GM21360 (cell line): Measurements from ENCODE around the gene BHMT.

Source experiments
- ATAC-seq: cut with Tn5 transposase; IDR thresholded peaks from one replicate; pipeline ENCODE4 v1.9.1; 2021; ENCODE audit warnings: mild to moderate bottlenecking, moderate library complexity; ENCODE audit not compliant: unreplicated experiment

Gene BHMT

GRCh38 chr5:79111387-79111959 is at the start of gene BHMT:
TSS of gene BHMT (plus strand) at chr5:79111809. CDS start at chr5:79111886, 77 bp downstream.
- ATAC-seq: no peak

DNA sequence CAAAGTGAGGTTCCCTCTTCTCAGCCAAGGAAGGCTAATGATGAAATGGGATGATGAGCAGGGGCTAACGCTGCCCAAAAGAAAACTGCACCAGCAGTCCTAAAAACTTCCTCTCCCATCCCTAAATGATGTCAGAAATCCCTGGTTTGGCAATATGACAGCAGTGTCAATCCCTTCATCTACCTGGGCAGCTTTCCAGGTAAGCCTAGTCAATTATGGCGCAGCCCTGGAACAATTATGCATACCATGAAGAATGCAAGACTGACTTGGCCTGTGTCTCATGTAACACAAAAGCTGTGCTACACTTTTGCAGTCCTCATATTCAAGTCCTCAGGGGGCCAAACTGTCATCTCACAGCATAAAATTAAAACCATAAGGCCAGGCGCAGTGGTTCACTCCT is 49.2 kb upstream of the BHMT start:
- ATAC-seq: no peak

DNA sequence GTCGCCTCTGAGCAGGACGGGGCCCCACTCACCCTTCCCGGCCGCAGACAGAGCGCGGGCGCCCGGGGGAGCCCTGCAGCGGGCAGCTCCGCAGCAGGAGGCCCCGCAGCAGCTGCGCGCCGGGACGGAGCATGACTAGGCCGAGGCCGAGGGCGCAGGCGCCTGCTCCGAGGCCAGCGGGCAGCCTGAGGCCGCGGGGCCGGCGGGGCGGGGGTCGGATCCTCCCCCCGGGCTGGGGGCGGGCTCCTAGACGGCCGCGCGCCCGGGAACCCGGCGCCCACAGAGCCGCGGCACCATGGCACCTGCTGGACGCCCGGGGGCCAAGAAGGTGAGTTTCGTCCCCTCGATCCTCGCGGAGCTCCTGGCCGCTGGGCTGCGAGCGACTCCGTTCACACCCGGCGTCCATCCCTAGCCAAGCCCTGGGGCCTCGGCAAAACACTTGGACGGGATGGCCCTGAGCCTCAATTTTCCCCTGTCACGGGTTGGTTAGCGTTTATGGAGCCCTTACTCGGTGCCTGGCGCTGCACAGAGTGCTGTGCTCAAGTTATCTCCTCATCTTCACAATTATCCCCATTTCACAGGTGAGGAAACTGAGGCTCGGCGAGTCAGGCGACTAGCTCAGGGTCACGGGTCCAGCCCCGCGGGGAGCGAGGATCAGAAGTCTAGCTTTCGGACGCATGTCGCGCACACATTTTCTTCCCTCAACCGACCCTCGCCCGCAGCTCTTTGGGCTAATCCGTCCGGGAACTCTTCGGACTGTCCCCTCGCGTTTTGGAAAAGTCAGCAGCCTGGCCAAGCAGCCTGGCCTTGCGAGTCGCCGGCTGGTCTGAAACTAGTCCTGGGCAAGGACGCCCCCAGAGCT is 41.9 kb upstream of the BHMT start, which contains the start of the genes BHMT2 and DMGDH:
TSS of gene BHMT2 (plus strand) at position 280 of the 862 bp plus-strand sequence. CDS start at position 296, 16 bp downstream.
TSS of gene DMGDH (minus strand) at position 187 of the 862 bp plus-strand sequence. CDS start at position 133, 54 bp downstream.
- ATAC-seq: no peak

- ATAC-seq: no peak
Observed at GRCh38 chr5:79070350-79070667, 41.3 kb upstream of the BHMT start.

DNA sequence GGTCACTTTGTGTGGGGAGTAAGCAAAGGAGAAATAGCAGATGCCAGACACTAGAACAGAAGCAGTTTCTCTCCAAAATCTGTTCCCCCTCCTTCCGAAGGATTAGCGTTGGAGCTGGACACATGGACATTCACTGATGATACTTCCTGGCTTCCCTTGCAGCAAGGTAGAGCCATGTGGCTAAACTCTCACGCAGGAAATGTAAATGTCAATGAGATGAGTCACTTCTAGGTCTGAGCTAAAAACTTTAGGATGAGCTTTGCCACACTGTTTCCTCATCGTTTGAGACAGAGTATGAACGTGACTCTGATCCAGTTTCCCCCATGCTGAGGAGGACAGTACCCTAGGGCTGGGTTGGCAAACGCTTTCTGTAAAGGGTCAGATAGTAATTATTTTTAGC is 37.0 kb upstream of the BHMT start:
- ATAC-seq: no peak

DNA sequence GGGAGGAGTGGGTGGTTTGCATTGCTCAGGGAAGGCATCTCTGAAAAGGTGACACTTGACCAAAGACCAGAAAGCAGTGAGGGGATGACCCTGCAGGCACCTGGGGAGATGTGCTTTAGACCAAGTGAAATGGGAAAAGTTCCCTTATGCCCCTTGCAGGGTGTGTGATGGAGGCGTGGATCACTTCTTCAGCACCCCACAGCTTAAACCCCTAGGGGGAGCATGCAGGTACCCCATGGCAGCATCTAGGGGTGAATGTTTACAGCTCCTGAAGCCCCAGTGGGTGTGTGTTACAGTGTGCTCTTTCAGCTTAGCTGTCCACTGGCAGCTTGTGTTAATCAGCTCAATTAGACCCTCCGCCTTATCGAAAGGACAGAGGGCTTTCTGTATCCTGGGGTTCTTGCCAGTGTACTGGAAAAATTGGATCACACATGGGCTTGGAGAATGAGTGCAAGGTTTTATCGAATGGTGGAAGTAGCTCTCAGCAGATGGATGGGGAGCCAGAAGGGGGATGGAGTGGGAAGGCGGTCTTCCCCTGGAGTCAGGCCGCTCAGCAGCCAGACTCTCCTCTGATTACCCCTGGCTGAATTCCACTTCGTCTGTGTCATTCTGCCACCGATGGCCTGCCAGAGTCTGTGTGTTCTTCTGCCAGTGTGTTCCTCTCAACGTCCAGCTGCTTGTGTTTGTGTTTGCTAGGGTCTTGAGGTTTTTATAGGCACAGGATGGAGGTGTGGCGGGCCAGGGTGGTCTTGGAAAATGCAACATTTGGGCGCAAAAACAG is 35.8 kb upstream of the BHMT start:
- ATAC-seq: no peak

- no peak for ATAC-seq
Observed at GRCh38 chr5:79076819-79077218, 34.8 kb upstream of the BHMT start.

DNA sequence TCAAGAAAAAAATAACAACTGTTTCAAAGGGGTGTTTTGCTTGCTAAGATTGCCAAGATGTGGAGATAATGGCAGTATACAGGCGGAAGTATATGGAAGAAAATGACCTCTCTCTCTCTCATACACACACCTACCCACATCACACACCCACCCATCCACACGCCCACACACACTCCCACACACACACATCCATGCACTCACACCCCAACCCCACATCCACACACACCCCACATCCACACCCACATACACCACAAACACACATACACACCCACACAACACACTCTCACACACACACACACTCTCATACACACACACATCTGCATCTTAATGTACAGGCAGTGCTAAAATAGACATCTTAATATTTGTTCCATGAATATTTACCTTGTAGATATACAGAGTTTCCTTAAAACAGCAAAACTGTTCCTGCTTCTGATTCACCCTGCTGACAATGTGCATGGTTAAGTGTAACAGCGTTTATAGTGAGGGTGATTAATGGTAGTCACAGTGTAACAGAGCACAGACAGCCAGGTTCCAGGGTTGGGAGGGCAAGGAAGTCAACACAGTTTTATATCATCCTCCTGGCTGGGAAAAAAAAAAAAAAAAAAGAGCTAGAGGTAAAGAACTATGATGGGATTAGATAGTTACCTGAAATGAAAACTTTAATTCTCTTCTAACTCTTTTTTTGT is 33.8 kb upstream of the BHMT start:
- no peak for ATAC-seq

- ATAC-seq: no peak
Observed at GRCh38 chr5:79080804-79081203, 30.8 kb upstream of the BHMT start.

DNA sequence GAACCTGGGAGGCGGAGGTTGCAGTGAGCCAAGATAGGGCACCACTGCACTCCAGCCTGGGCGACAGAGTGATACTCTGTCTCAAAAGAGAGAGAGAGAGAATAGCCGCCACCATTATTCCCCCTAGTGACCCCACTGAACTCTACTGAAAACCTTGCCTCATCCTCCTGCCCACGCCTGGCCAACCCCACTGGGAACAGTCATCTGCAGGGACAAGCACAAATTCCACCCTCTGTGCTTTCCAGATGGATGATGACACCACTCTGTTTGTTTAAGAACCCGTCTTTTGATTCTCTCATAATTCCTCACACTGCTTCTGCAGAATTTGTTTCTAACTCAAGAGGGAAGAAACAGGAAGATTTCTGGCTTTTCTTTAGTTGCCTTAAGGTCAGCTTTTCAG is 29.8 kb upstream of the BHMT start:
- no peak for ATAC-seq

- ATAC-seq: no peak
Observed at GRCh38 chr5:79086116-79086515, 25.5 kb upstream of the BHMT start.

- no peak for ATAC-seq
Observed at GRCh38 chr5:79088507-79088906, 23.1 kb upstream of the BHMT start.

DNA sequence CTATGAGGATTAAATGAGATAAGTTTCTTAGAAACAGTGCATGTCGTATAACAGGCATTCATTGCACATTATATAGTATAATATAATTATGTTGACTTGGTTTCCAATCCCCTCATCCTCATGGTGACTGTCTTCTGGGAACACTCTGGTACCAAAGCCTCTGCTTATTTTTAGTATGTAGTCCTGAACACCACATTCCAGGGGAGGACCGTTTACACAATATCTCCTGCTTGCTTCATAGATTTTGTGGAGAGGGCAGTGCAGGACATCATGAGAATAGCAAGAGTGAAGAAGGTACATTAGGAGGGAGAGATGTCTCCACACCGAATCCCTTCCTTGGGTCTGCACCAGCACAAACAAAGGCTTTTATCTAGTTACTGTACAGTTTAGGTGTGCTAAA is 20.5 kb upstream of the BHMT start:
- ATAC-seq: no peak

DNA sequence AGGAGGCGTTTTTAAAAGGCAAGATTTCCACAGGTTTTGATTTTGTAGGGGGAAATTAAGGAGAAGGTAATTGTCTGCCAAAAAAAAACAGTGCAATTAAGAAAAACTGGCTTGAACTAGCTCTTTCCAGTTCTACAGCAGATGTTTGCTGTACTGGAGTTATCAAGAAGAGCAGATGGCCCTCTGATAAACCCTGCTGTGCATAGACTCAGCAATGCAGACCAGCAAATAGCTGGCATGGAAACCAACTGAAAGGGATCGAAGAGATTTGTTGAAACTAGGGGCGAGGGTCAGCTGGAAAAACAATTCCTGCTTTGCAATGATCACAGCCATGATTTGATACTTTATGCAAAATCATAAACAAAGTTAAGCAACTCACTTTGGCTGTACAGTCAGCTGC is 17.8 kb upstream of the BHMT start:
- ATAC-seq: no peak

DNA sequence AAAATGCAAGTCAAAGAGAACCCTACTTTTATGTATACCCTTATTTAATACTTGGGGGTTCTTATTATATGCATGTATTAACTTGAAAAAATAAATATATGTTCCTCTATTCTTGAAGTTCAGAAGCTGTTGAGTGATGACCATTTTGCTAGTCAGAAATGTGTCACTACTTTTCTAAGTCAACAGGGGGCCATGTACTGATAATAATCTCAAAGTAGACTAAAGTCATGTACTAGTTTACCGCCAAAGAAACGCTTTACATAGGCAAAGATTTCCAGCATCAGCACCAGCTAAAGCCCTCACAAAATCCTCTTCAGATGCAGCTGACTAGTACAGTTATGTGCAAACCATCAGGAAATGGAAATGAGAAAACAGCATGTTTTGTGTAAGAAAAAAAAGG is 5.7 kb upstream of the BHMT start:
- no peak for ATAC-seq

GRCh38 chr5:79107020-79107796 is 4.4 kb upstream of the BHMT start:
- ATAC-seq: no peak

DNA sequence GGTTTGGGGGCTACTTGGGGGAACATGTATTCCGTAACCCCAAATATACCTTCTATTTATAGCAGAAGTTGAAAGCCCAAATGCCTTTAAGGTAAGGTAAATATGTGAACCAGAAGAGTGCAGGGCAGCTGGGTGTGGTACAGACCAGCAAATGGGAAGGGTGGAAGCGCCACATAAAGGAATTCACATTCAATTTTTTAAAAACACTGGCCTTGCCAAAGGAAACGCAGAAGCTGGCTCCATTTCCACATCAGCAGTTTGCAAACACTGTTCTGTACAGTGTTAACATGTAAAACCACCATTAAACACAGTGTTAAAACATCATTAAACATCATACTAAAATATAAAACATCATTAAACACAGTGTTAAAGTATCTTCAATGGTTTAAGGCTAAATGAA is 3.5 kb upstream of the BHMT start:
- no peak for ATAC-seq

DNA sequence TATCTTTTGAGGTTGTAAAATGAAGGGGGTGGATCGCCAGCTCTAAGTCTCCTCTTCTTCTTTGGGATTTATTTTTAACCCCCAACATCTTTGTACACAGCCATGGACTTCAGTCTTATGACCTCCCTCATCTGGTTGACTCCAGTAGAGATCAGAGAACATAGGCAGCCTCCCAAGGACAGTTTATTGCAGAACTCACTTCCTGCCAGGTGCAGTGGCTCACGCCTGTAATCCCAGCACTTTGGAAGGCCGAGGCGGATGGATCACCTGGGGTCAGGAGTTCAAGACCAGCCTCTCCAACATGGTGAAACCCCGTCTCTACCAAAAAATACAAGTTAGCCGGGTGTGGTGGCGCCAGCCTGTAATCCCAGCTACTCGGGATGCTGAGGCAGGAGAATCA is 2.8 kb upstream of the BHMT start:
- ATAC-seq: no peak

DNA sequence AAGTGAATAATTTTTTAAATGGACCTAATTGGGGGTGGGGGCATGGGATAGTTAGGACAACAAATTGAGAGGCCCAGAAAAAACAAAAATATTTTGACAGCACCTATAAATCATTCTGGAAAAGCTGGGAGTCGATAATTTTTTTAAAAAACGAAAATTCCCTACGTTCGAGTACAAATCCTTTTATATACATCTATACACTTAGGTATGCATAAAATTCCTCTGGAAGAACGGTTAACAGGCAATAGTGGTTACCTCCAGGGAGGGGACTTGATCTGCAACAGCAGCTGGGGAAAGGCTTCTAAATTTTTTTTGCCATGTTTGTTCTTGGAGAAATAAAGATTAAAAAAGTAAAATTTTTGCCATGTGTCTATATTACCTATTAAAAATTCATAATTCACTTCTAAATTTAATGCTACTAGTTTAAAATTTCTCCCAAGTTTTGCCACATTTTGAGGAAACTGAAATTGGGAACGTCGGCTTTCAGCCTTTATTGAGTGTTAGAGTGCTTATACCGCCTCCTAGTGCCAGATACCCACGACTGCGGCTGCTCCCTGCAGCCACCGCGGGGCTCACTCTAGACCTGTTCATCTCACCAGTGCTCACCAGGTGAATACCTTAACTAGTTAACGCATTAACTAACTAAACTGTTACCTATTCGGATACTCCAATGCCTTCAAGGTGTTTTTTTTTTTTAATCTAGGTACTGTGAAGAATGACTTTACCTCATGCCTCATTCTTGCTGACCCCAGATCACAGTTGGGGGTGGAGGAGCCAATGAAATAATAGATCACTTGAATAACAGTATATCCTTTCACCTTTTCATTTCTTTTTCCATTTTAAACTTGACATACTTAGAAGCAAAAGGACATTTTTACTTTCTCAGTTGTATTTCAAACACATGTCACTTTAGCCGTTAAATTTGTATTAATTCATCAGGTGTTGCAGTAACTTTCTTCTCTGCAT is 1.8 kb upstream of the BHMT start:
- ATAC-seq: no peak
